Panc1 (cell line): ENCODE measurements around the gene PPP2R1B. TPM values are rescaled to one million over a fixed set of nuclear protein-coding genes. Genes with fewer than 3 reads are reported as not detected.

Experiments used
- ATAC-seq: fragments of 200-7000 bp; cut with Tn5 transposase; 2 replicates; pipeline ENCODE4 v1.9.1; 2020; ENCODE audit warnings: mild to moderate bottlenecking, moderate library complexity
- BruUV-seq: library from RNA; stranded (reverse); fragments of 400-500 nt; replicated peaks from 2 replicates; lab custom pipeline; 2021; lab: Mats Ljungman, UMichigan
- CTCF ChIA-PET: fragments of 300-600 bp; sonication (Branson Sonifier 250); formaldehyde crosslinking; loops from one replicate; lab custom pipeline; 2022; ENCODE audit warnings: antibody characterized with exemption; lab: Charles Lee
- POLR2A ChIA-PET: fragments of 300-600 bp; sonication (Branson Sonifier 250); formaldehyde crosslinking; loops from one replicate; lab custom pipeline; 2022; ENCODE audit warnings: antibody characterized with exemption; lab: Charles Lee
- DNase-seq: peaks from one replicate; pipeline ENCODE4 v3.0.0-alpha.2; 2010; ENCODE audit warnings: low read depth, low spot score
- H3K27ac ChIP-seq: 2 replicates; pipeline ENCODE4 v1.5.1; 2011; ENCODE audit warnings: mild to moderate bottlenecking, low read length, inconsistent platforms
- H3K27me3 ChIP-seq: fragments of 200-500 bp; sonication (Bioruptor generic); 2 replicates; pipeline ENCODE4 v1.6.0; 2014; ENCODE audit warnings: low read length, inconsistent platforms; ENCODE audit not compliant: control insufficient read depth, insufficient read depth
- H3K36me3 ChIP-seq: fragments of 200-500 bp; sonication (Bioruptor generic); 2 replicates; pipeline ENCODE4 v1.5.1; 2014; ENCODE audit warnings: inconsistent platforms, mild to moderate bottlenecking, low read length, moderate library complexity; ENCODE audit not compliant: control insufficient read depth, insufficient read depth
- H3K4me1 ChIP-seq: 2 replicates; pipeline ENCODE4 v1.5.1; 2011; ENCODE audit warnings: inconsistent platforms, mild to moderate bottlenecking, low read length, moderate library complexity; ENCODE audit not compliant: control insufficient read depth, insufficient read depth
- H3K4me3 ChIP-seq, 2 experiments: 2 replicates each; pipeline ENCODE4 v1.5.1; 2011 to 2012; ENCODE audit warnings: low read depth in 2 of 2, low read length in 2 of 2, mild to moderate bottlenecking in 2 of 2, inconsistent platforms in 1 of 2, moderate library complexity in 1 of 2
- H3K9me3 ChIP-seq: fragments of 200-500 bp; sonication (Bioruptor generic); 2 replicates; pipeline ENCODE4 v1.5.1; 2014; ENCODE audit warnings: low read depth, mild to moderate bottlenecking, inconsistent platforms, low read length, moderate library complexity; ENCODE audit not compliant: control insufficient read depth, insufficient read depth
- POLR2AphosphoS5 ChIP-seq: IDR thresholded peaks from 2 replicates; pipeline ENCODE4 v1.6.1; 2012; ENCODE audit warnings: mild to moderate bottlenecking, low read depth, low read length, moderate library complexity
- SIN3A ChIP-seq: IDR thresholded peaks from 2 replicates; pipeline ENCODE4 v1.6.1; 2012; ENCODE audit warnings: low read depth, mild to moderate bottlenecking, low read length, moderate library complexity, borderline replicate concordance; ENCODE audit not compliant: insufficient read depth
- TCF7L2 ChIP-seq: IDR thresholded peaks from 2 replicates; pipeline ENCODE4 v1.6.1; 2011; ENCODE audit warnings: mild to moderate bottlenecking, low read depth, low read length, inconsistent platforms
- in situ Hi-C: cut with HindIII; loops from 2 replicates; pipeline ENCODE4 v1.10.0; 2016; ENCODE audit warnings: low sequenced_read_pairs, low pct_unique_long_range_greater_than_20kb
- intact Hi-C: fragments of 100-400 bp; cut with micrococcal nuclease; formaldehyde crosslinking; loops from one replicate; pipeline ENCODE4 v1.10.0; 2022; ENCODE audit not compliant: unreplicated experiment
- total RNA-seq: library from RNA; stranded (reverse); gene quantifications from one replicate; pipeline ENCODE4 v1.2.1, GENCODE V29; 2021; ENCODE audit not compliant: unreplicated experiment
- TF ChIP-seq, protein P1 (sequence below): fragments of 450-650 bp; IDR thresholded peaks from 2 replicates; pipeline ENCODE4 v1.5.1; 2017; ENCODE audit warnings: mild to moderate bottlenecking
- TF ChIP-seq, protein P2 (sequence below), 2 experiments: IDR thresholded peaks; 2 replicates each; pipeline ENCODE4 v1.6.1; 2011 to 2012; ENCODE audit warnings: low read depth in 2 of 2, control low read depth in 1 of 2, low read length in 1 of 2, mild to moderate bottlenecking in 1 of 2, moderate library complexity in 1 of 2; ENCODE audit not compliant: insufficient read depth in 1 of 2

PPP2R1B gene
- total RNA-seq, 1 experiment from 2014 or later = 57.7 TPM

DNA sequence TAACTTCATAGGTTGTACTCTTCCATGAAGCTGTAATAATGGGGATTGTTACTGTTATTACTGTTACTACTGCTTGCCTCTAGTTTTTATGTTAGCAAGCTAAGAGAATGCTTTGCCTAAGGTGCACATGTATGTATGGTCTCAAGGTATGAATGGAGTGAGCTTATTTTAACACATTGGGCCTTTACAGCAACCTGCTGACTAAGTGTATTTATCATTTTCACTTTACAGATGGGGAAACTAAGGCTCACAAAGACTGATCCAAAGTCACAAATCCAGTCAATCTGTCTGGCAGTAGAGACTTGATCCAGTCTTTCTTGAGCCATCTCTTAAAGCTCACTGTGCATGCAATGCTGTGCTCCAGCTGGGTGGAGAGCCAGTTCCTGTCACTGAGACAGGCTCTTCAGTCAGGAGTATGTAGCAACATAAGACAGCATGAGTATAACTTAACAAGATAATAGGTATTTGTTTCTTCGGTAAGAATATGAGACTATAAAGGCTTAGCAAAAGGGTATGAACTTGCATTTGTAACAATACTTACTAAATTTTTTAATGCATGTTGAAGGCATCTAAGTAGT lies 66.5 kb downstream of the PPP2R1B start:
- no peak overlapping the region for H3K27ac ChIP-seq
- in situ Hi-C loops = no loop called here
- H3K27me3 ChIP-seq = no peaks in the 10 kb centered on the region
- no peak overlapping the region for H3K4me3 ChIP-seq
- BruUV-seq = no TSS peak
- intact Hi-C loops = no loop called here
- POLR2A ChIA-PET = no interaction called here
- no peaks in the 10 kb centered on the region for H3K36me3 ChIP-seq
- H3K4me1 ChIP-seq = no peaks in the 10 kb centered on the region
- DNase-seq = no peak
- no peaks in the 10 kb centered on the region for H3K9me3 ChIP-seq
- TF ChIP-seq SIN3A = no peak
- TF ChIP-seq, protein P1, sequence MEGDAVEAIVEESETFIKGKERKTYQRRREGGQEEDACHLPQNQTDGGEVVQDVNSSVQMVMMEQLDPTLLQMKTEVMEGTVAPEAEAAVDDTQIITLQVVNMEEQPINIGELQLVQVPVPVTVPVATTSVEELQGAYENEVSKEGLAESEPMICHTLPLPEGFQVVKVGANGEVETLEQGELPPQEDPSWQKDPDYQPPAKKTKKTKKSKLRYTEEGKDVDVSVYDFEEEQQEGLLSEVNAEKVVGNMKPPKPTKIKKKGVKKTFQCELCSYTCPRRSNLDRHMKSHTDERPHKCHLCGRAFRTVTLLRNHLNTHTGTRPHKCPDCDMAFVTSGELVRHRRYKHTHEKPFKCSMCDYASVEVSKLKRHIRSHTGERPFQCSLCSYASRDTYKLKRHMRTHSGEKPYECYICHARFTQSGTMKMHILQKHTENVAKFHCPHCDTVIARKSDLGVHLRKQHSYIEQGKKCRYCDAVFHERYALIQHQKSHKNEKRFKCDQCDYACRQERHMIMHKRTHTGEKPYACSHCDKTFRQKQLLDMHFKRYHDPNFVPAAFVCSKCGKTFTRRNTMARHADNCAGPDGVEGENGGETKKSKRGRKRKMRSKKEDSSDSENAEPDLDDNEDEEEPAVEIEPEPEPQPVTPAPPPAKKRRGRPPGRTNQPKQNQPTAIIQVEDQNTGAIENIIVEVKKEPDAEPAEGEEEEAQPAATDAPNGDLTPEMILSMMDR = no peak
- TF ChIP-seq, protein P2, sequence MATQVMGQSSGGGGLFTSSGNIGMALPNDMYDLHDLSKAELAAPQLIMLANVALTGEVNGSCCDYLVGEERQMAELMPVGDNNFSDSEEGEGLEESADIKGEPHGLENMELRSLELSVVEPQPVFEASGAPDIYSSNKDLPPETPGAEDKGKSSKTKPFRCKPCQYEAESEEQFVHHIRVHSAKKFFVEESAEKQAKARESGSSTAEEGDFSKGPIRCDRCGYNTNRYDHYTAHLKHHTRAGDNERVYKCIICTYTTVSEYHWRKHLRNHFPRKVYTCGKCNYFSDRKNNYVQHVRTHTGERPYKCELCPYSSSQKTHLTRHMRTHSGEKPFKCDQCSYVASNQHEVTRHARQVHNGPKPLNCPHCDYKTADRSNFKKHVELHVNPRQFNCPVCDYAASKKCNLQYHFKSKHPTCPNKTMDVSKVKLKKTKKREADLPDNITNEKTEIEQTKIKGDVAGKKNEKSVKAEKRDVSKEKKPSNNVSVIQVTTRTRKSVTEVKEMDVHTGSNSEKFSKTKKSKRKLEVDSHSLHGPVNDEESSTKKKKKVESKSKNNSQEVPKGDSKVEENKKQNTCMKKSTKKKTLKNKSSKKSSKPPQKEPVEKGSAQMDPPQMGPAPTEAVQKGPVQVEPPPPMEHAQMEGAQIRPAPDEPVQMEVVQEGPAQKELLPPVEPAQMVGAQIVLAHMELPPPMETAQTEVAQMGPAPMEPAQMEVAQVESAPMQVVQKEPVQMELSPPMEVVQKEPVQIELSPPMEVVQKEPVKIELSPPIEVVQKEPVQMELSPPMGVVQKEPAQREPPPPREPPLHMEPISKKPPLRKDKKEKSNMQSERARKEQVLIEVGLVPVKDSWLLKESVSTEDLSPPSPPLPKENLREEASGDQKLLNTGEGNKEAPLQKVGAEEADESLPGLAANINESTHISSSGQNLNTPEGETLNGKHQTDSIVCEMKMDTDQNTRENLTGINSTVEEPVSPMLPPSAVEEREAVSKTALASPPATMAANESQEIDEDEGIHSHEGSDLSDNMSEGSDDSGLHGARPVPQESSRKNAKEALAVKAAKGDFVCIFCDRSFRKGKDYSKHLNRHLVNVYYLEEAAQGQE (IDR thresholded peaks at IDR 0.05; ENCODE audit: insufficient read depth in 1 of 2, low read depth in 2 of 2, low read length in 1 of 2) = no peak
- no peak for TF ChIP-seq POLR2AphosphoS5
- no peak for TF ChIP-seq TCF7L2
- CTCF ChIA-PET = no interaction called here
- ATAC-seq = no peak

DNA sequence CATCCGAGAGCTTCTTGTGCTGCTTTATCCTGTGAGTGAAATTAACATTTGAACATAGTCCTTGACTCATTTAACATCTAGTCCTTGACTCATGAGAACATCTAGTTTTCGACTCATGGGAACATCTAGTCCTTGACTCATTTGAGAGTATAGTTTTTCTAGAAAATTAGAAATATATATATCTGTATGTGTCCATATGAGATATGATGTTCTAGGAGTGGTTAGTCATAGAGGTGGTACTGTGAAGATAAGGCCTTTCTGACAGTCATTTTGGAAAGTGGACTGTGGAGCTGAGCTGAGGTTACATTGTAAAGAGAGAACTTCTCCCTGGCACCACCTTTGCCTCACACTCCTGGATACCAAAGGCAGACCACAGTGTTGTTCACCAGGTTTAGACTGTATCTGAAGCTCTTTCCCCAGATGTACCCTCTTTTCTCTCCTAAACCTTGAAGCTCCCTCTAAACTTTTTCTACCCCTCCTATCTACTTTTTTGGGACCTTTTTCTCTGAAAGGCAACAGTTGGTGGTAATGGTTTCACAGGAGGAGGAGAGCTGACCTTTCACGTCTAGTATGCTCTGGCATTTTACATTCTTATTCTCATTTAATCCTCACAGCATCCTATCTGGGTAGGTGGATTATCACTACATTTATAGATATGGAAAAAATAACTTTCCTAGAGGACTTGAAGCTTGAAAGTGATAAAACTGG lies 67.2 kb downstream of the PPP2R1B start:
- no peak for TF ChIP-seq SIN3A
- TF ChIP-seq POLR2AphosphoS5 = no peak
- TF ChIP-seq, protein P2 (IDR thresholded peaks at IDR 0.05; ENCODE audit: insufficient read depth in 1 of 2, low read depth in 2 of 2, low read length in 1 of 2) = no peak
- TF ChIP-seq, protein P1 = no peak
- no peak for TF ChIP-seq TCF7L2
- ChIA-PET POLR2A (interaction anchor here (0.6 kb wide), 1 partner anchor 67 kb away, joined by 3 read pairs; the partner anchor contains the start of gene PPP2R1B), CTCF (no interaction called here)

More for the DNA sequence above, 67.2 kb downstream of the PPP2R1B start:
- DNase-seq (no peak), ATAC-seq (no peak)
- intact Hi-C loops = no loop called here
- no peaks in the 10 kb centered on the region for H3K9me3 ChIP-seq
- BruUV-seq = no TSS peak
- H3K27ac ChIP-seq = no peak overlapping the region
- no peaks in the 10 kb centered on the region for H3K27me3 ChIP-seq
- H3K4me3 ChIP-seq = no peak overlapping the region
- in situ Hi-C loops = no loop called here
- no peaks in the 10 kb centered on the region for H3K36me3 ChIP-seq
- H3K4me1 ChIP-seq = no peaks in the 10 kb centered on the region
